Measurements from ENCODE around the gene MAN2B2. TPM values are rescaled to one million over a fixed set of nuclear protein-coding genes. Genes with fewer than 3 reads are reported as not detected.
A peak's percentile ranks its signal among the peaks of the same experiment; 100 is the strongest.

Gene MAN2B2
- polyA plus RNA-seq, 6 donors from 2014 or later = 10.8 to 26.1 (median 16.3) TPM

DNA sequence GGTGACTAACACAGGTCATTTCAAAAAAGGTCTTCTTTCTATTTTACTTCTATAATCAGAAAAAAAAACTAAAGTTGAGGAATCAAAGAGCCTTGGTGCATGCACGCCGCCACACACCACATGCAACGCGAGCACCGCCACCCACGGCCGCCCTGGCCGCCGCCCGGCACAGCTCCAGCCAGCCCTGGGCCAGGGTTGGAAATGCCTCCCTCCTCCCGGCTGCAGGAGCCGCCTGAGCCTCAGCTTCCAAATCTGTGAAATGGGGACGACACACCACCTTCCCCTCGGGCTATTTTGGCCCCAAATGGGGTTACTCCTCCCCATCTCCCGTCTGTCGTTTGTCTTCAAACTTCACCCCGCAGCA, 39.7 kb upstream of the MAN2B2 start:
- Mint-ChIP-seq H3K9me3 (peaks cover 2 to 19% (median 6%) of the 10 kb centered on the region in 7 donors), H3K27me3 (peaks cover 0 to 7% (median 0%) of the 10 kb centered on the region in 3 donors), H3K36me3 (no peaks in the 10 kb centered on the region), H3K4me1 (no peaks in the 10 kb centered on the region), H3K27ac (no peak overlapping the region), H3K4me3 (no peak overlapping the region)
- DNase-seq (no peak), ATAC-seq (ENCODE audit: low read depth in 2 of 2) (no peak)

DNA sequence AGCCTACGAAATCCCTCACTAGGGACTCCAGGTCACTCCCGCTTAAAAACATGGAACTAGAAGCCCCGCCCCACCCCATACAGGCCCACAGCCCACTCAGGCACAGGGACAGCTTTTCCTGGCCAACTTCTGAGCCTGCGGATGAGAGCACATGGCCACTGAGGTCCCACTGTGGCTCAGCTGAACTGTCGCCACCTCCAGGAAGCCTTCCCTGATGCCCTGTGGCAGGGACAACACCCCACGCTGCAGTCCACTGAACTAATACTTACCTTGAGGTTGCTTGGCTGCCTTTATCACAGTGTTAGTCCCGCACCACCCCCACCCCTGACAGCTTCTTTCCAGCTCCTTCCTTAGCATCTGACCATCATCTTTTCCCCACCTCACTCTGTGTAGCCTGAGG, 39.3 kb upstream of the MAN2B2 start:
- Mint-ChIP-seq H3K27ac (no peak overlapping the region), H3K4me1 (no peaks in the 10 kb centered on the region), H3K4me3 (no peak overlapping the region), H3K9me3 (peaks cover 6 to 22% (median 10%) of the 10 kb centered on the region in 7 donors), H3K36me3 (no peaks in the 10 kb centered on the region), H3K27me3 (peaks cover 0 to 7% (median 0%) of the 10 kb centered on the region in 3 donors)
- ATAC-seq (ENCODE audit: low read depth in 2 of 2) (no peak), DNase-seq (no peak)

DNA sequence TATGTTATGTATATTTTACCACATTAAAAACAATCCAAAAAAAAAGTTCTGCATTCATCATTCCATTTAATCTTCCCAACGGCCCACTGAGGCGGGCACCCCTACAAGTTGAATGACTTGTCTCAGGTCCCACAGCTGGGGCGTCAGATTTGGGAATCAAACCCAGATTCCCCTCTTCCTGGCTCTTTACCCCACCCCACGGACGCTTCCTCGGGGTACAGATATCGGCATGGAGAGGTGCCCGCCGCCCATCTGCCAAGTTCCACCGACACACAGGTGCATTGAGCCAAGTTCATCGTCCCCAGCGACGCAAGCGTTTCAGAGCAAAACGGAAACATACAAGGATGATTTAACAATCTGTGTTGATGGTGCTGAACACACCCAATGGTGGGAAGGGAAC, 36.9 kb upstream of the MAN2B2 start:
- no peak overlapping the region for H3K27ac Mint-ChIP-seq
- H3K4me3 Mint-ChIP-seq = no peak overlapping the region
- no peak for DNase-seq
- no peak for ATAC-seq (ENCODE audit: low read depth in 2 of 2)
- H3K36me3 Mint-ChIP-seq = no peaks in the 10 kb centered on the region
- peaks cover 6 to 22% (median 10%) of the 10 kb centered on the region in 7 donors for H3K9me3 Mint-ChIP-seq
- H3K4me1 Mint-ChIP-seq = no peaks in the 10 kb centered on the region
- peaks cover 0 to 10% (median 7%) of the 10 kb centered on the region in 3 donors for H3K27me3 Mint-ChIP-seq

DNA sequence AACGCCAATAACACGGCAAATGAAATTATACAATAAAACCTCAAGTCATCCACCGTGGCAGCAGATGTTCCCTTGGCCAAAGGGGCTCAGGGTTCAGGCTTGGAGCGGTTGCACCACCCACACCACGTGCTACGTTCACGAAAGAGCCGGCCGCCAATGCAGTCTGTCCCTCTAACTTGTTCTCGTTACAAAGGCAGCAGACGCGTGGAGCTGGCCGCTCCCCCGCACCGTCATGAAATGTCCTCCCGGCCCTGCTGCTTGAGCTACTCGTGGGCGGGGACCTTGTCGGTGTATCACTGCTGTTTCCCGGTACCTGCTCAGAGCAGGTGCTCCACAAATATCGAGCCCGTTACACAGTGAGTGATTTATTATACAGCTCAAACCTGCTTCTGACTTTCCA, 36.4 kb upstream of the MAN2B2 start:
- Mint-ChIP-seq H3K4me1 (no peaks in the 10 kb centered on the region), H3K9me3 (peaks cover 6 to 22% (median 10%) of the 10 kb centered on the region in 7 donors), H3K36me3 (no peaks in the 10 kb centered on the region), H3K27ac (no peak overlapping the region), H3K27me3 (peaks cover 3 to 10% (median 7%) of the 10 kb centered on the region in 3 donors), H3K4me3 (peak overlapping the region in 1 of 8 donors; percentile 21)
- DNase-seq (no peak), ATAC-seq (ENCODE audit: low read depth in 2 of 2) (no peak)

DNA sequence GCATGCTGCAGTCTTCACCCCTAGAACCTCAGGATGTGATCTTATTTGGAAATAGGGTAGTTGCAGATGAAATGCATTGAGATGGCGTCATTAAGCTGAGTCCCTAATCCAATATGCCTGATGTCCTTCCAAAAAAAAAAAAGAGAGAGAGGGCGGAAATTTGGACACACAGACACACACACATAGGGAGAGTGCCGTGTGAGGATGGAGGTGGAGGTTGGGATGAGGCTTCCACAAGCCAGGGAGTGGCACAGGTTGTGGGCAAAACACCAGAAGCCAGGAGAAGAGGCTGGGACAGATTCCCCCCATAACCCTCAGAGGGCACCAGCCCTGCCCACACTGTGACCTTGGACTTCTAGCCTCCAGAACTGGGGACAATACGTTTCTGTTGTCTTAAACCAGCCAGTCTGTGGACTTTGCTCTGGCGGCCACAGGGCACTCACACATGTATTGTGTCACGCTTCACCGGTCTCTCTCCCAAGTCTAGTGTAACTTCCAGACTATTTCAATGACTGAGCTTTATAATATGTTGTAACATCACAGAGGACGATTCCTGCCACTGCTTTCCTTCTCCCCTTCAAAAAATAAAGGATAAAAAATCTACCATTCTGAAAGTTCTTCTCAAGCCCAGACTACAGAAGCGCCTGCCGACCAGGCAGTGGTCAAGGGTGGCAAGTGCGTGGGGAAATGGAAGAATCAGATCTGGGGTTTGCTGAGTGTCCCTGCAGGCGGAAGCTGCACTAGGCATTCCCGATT, 35.8 kb upstream of the MAN2B2 start:
- H3K27ac Mint-ChIP-seq = no peak overlapping the region
- no peaks in the 10 kb centered on the region for H3K4me1 Mint-ChIP-seq
- peak overlapping the region in 1 of 8 donors; percentile 21 for H3K4me3 Mint-ChIP-seq
- no peaks in the 10 kb centered on the region for H3K36me3 Mint-ChIP-seq
- H3K27me3 Mint-ChIP-seq = peaks cover 7 to 10% (median 8%) of the 10 kb centered on the region in 3 donors
- DNase-seq (no peak), ATAC-seq (ENCODE audit: low read depth in 2 of 2) (no peak)
- H3K9me3 Mint-ChIP-seq = peaks cover 6 to 22% (median 10%) of the 10 kb centered on the region in 7 donors

DNA sequence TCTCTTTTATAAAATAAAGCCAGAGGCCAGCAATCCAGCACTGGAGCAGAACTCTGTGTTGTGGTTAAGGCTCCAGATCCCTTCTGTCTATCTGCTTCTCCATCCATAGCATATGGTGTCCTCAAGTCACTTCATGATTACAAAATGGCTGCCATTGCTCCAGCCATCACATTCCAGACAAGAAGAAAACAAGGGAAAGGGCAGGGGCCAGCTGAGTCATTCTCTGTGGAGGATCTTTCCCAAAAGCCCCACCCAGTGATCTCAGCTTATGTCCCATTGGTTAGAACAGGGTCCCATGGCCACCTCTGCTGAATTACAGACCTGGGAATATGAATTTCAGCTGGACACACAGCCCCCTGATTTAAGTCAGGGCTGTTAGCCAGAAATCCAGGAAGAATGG, 34.1 kb upstream of the MAN2B2 start:
- DNase-seq (no peak), ATAC-seq (ENCODE audit: low read depth in 2 of 2) (no peak)
- no peaks in the 10 kb centered on the region for H3K4me1 Mint-ChIP-seq
- peaks cover 15 to 19% (median 19%) of the 10 kb centered on the region in 3 donors for H3K27me3 Mint-ChIP-seq
- H3K9me3 Mint-ChIP-seq = peaks cover 6 to 19% (median 10%) of the 10 kb centered on the region in 7 donors
- no peak overlapping the region for H3K27ac Mint-ChIP-seq
- H3K36me3 Mint-ChIP-seq = no peaks in the 10 kb centered on the region
- no peak overlapping the region for H3K4me3 Mint-ChIP-seq

DNA sequence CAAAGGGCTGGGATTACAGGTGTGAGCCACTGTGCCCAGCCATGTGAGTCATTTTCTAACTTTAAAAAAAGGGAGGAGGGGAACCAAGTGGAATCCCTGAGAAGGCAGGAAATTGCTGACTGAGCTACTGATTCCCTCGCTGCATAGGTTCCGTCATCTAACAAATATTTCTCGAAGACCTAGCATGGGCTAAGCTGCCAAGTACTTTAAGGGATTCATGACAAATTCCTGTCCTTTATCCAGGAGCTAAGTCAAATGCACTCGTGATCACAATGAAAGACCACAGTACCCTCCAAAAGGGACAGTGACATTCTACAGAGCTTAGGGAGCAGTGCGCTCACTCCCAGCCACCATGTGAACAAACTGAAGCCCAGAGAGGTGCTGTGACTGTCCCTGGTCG, 33.2 kb upstream of the MAN2B2 start:
- Mint-ChIP-seq H3K9me3 (peaks cover 4 to 14% (median 10%) of the 10 kb centered on the region in 7 donors), H3K27me3 (peaks cover 12 to 27% (median 26%) of the 10 kb centered on the region in 3 donors), H3K27ac (no peak overlapping the region), H3K36me3 (no peaks in the 10 kb centered on the region), H3K4me1 (peaks cover 0 to 4% (median 2%) of the 10 kb centered on the region in 3 donors), H3K4me3 (no peak overlapping the region)
- no peak for ATAC-seq (ENCODE audit: low read depth in 2 of 2)
- DNase-seq = no peak

DNA sequence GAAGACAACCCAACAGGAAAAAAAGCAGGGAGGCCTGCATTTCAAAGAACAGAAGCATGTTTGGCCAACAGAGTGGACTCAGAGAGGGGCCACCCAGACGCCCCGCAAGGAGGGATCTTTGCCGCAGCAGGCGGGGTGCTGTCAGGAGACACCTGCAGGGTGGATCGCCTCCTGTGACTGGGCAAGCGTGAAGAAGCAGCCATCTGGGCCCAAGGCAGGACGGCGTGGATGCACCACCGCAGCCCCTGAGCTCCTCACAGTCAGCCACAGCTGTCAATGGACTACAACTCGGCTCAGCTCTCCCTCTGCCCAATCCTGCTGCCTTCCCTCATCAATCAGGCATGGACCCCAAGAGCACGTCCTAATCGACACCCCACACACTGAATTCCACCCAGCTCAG, 32.0 kb upstream of the MAN2B2 start:
- peaks cover 4 to 14% (median 7%) of the 10 kb centered on the region in 7 donors for H3K9me3 Mint-ChIP-seq
- H3K27ac Mint-ChIP-seq = no peak overlapping the region
- H3K4me1 Mint-ChIP-seq = peaks cover 0 to 5% (median 2%) of the 10 kb centered on the region in 3 donors
- DNase-seq (no peak), ATAC-seq (ENCODE audit: low read depth in 2 of 2) (no peak)
- no peak overlapping the region for H3K4me3 Mint-ChIP-seq
- H3K27me3 Mint-ChIP-seq = peaks cover 23 to 38% (median 38%) of the 10 kb centered on the region in 3 donors
- no peaks in the 10 kb centered on the region for H3K36me3 Mint-ChIP-seq

DNA sequence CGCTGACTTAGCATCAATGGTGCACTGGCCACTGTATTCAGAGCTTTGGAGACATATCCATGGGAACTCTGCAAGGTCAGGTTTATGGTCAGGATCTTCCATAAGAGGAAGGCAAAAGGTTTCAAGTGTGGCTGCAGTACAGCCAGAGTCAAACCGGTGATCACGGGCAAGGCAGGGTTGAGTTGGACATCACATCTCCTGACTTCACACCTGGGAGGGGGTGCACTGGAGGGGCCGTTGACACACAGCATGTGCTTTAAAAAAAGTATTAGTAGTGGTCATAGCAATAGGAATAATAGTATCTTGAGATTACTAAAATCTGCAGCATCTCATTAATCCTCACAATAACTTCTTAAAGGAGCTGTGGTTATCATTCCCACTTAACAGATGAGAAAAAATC, 28.9 kb upstream of the MAN2B2 start:
- ATAC-seq (ENCODE audit: low read depth in 2 of 2) = no peak
- DNase-seq = no peak
- Mint-ChIP-seq H3K27ac (no peak overlapping the region), H3K9me3 (peaks cover 0 to 6% (median 1%) of the 10 kb centered on the region in 7 donors), H3K36me3 (no peaks in the 10 kb centered on the region), H3K4me1 (peaks cover 0 to 5% (median 2%) of the 10 kb centered on the region in 3 donors), H3K27me3 (peaks cover 28 to 64% (median 58%) of the 10 kb centered on the region in 3 donors), H3K4me3 (no peak overlapping the region)

DNA sequence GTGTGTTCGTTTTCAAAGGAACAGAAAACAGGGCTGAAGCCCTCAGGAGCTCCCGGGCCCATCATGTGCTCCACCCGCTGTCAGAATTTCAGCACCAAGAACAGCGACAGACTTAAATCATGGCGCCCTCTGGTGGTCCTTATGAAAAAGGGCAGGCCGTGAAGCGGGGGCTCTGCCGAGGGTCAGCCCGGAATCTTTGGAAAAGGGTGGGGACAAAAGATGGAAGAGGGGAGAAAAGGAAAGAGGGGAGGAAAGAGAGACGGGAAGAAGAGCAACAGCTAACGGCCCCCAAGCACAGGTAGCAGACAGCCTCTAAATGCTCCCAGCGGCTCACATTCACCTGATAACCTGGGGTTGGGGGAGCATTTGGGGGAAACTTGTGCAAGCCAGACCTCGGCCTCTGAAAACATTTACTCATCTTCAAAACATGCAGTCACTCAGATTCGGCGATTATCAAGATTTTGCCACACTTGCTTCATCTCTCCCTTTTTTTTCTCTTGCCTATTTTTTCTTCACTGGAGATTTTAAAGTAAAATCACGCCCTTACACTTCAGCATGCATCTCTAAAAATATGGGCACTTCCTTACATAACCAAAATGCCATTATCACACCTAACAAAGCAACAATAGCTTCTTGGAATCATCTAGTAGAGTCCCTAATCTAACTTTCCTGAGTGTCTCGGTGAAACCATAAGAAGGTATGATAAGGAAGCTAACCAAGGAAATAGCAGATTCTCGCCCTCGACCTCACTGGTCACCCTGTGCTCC, 28.1 kb upstream of the MAN2B2 start:
- DNase-seq (peak; percentile 23), ATAC-seq (ENCODE audit: low read depth in 2 of 2) (peak in 1 of 2 donors; percentile 36)
- Mint-ChIP-seq H3K9me3 (peaks cover 0 to 13% (median 5%) of the 10 kb centered on the region in 7 donors), H3K36me3 (peaks cover 0 to 5% of the 10 kb centered on the region in 2 donors), H3K4me1 (peaks cover 0 to 5% (median 2%) of the 10 kb centered on the region in 3 donors), H3K27ac (peak overlapping the region in 1 of 6 donors; percentile 37), H3K4me3 (no peak overlapping the region), H3K27me3 (peaks cover 31 to 72% (median 58%) of the 10 kb centered on the region in 3 donors)

DNA sequence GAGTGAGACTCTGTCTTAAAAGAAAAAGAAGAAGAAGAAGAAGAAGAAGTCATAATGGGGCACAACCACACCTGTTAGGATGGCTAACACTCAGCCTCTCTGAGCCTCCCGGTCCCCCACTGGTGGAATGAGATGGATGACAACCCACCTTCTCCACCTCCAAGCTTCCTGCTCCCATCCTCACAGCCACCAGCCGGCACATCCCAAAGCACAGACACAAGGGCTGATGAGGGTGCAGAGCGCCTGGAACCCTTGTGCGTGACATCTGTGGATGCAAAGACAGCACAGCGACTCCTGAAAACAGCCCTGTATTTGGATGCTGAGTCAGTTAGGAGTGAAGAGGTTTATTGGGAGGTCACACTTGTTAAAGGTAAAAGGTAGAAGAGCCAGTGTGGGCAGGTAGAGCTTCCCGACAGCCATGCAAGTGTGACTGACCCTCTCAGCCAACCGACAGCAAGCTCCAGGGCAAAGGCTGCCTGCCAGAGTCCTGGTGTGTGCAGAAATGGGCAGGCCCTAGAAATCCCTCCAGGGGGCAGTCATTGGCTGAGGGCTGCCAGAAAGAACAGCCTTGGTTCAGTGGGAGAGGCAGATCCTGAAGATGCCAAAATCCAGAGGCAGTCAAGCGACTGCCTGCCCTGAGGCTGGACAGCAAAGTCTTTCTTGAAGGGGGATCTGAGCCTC, 26.6 kb upstream of the MAN2B2 start:
- H3K4me3 Mint-ChIP-seq = peak overlapping the region in 1 of 8 donors; percentile 24
- peaks cover 0 to 5% (median 2%) of the 10 kb centered on the region in 3 donors for H3K4me1 Mint-ChIP-seq
- peaks cover 3 to 19% (median 11%) of the 10 kb centered on the region in 7 donors for H3K9me3 Mint-ChIP-seq
- no peak overlapping the region for H3K27ac Mint-ChIP-seq
- DNase-seq (no peak), ATAC-seq (ENCODE audit: low read depth in 2 of 2) (no peak)
- H3K36me3 Mint-ChIP-seq = peaks cover 4 to 14% of the 10 kb centered on the region in 2 donors
- H3K27me3 Mint-ChIP-seq = peaks cover 41 to 75% (median 71%) of the 10 kb centered on the region in 3 donors

DNA sequence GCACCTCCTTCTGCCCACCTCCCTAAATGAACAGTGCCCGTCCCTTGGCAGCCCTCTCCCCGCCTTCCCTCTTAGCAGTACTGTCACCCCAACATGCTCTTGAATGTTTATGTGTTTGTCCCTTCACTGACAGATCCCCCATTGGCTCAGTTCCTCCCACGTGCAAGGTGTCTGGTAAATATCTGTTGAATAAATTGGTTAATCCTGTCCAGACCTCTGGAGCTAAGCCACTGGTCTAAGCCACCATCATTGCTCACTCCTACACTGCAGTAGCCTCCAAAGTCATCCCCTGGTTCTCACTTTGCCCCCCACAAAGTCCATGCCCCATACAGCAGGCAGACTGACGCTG, 26.1 kb upstream of the MAN2B2 start:
- peaks cover 3 to 19% (median 11%) of the 10 kb centered on the region in 7 donors for H3K9me3 Mint-ChIP-seq
- no peak overlapping the region for H3K27ac Mint-ChIP-seq
- peaks cover 42 to 79% (median 71%) of the 10 kb centered on the region in 3 donors for H3K27me3 Mint-ChIP-seq
- DNase-seq (no peak), ATAC-seq (ENCODE audit: low read depth in 2 of 2) (no peak)
- no peak overlapping the region for H3K4me3 Mint-ChIP-seq
- H3K36me3 Mint-ChIP-seq = peaks cover 4 to 14% of the 10 kb centered on the region in 2 donors
- H3K4me1 Mint-ChIP-seq = peaks cover 0 to 5% (median 2%) of the 10 kb centered on the region in 3 donors

DNA sequence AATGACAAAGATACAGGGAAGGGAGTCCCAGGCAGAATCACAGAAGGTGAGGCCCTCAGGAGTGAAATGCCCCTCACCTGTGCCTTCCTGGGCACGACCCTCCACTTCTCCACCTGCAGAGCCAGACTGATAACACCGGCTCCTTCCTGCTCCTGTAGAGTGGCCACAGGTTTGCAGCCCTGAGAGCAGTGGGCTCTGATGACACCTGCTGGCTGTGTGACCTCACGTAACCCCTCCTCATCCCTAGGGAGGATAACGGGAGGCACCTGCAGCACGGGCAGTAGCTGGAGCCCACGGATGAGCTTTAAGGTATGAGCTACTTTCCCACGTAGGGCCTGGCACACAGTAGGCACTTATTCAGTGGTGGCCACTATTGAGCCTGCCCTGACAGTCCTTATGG, 25.5 kb upstream of the MAN2B2 start:
- ATAC-seq (ENCODE audit: low read depth in 2 of 2) = no peak
- no peak for DNase-seq
- no peak overlapping the region for H3K4me3 Mint-ChIP-seq
- peaks cover 0 to 5% (median 2%) of the 10 kb centered on the region in 3 donors for H3K4me1 Mint-ChIP-seq
- no peak overlapping the region for H3K27ac Mint-ChIP-seq
- peaks cover 3 to 19% (median 11%) of the 10 kb centered on the region in 7 donors for H3K9me3 Mint-ChIP-seq
- peaks cover 4 to 14% of the 10 kb centered on the region in 2 donors for H3K36me3 Mint-ChIP-seq
- peaks cover 46 to 81% (median 71%) of the 10 kb centered on the region in 3 donors for H3K27me3 Mint-ChIP-seq

Data from naive B cell (primary cell).